HG02763 (cell line): ENCODE measurements around the gene C18orf54.
A peak's percentile ranks its signal among the peaks of the same experiment; 100 is the strongest.
"Not testable (repeated sequence)": the region's sequence is repeated elsewhere in the genome, so short reads cannot be mapped to it uniquely, and the experiment has no call there.

Experiments
- ATAC-seq: cut with Tn5 transposase; IDR thresholded peaks from one replicate; pipeline ENCODE4 v1.9.1; 2021; ENCODE audit warnings: mild to moderate bottlenecking, moderate library complexity; ENCODE audit not compliant: unreplicated experiment

Gene C18orf54

DNA sequence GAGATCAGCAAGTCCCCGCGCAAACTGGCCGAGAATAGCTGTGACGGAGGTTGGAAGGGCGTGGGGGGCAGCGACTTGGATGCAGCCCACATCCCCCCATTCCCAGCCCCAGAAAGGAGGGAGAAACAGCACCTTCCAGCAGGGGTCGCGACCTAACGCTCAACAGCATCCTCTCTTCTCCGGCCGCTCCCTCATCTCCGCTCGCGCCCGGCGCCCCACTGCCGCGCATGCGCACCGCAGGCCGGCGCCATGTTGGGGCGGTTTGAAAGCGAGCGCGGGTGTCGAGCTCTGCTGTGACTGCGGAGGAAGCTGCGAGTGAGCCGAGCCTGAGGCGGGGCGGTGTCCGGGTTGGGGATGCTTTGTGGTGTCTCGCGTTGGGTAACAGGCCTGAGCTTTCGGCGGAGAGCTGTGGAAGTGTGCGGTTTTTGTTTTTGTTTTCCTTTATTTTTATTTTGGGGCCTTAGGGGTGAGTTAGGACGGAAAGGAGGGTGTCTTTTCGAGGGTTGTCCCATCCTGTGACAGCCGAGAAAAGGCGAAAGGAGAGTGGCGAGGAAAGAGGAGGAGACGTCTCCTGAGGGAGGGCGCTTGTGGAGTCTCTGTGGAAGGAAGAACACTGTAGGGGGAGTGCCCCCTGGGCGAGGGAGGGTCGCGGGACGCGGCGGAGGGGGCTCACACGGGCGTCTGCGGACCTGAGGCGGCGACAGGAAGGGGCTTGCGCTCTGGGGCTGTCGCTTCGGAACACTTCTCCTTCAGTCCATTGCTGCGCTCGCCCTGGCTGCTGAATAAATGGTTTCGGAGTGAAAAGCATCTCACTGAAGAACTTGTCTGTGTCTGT, at the start of gene C18orf54, which contains the start of gene STARD6:
Gene C18orf54, plus strand, starts transcription at position 247 of the 835 bp plus-strand sequence. CDS start 2,667 bp downstream, outside the sequence.
Gene STARD6, minus strand, starts transcription at position 199 of the 835 bp plus-strand sequence. CDS start 3,285 bp downstream, outside the sequence.
- peak; percentile 95 for ATAC-seq

DNA sequence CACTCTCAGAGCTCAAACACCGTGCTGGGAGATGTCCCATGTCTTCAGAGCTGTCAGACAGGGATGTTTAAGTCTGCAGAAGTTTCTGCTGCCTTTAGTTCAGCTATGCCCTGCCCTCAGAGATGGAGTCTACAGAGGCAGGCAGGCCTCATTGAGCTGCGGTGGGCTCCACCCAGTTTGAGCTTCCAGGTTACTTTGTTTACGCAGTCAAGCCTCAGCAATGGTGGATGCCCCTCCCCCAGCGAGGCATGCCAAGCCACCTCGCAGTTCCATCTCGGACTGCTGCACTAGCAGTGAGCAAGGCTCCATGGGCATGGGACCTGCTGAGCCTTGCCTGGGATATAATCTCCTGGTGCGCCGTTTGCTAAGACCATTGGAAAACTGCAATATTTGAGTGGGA, 48.1 kb upstream of the C18orf54 start:
- ATAC-seq, result not testable (repeated sequence)

DNA sequence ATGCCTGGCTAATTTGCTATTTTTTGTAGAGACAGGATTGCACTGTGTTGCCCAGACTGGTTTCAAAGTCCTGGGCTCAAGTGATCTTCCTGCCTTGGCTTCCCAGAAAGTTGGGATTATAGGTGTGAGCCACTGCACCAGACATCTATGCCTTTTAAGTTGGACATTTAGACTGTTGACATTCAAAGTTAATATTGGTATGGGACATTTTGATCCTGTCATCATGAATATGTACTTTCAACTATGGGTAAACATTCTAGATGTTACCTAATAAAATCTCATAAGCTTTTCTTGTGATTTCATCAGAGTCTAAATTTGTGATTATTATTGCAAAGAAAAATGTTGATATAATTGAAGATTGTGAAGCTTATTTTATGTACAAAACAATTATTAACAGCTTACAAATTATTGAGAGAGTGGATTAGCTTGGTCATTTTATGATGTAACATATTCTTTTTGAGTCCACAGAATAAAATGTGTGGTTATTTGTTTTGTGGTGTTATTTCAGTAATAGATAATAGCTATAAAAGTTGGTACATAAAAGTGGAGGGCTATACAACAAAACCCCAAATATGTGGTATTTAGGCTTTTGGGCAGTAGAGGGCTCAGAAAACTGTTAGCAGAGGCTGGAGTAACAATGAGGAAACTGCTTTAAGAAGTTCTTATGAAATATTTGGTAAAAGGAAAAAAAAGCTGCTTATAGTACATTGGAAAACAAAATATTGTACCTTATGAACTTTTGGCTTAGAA, 41.5 kb upstream of the C18orf54 start:
- ATAC-seq, result no peak

DNA sequence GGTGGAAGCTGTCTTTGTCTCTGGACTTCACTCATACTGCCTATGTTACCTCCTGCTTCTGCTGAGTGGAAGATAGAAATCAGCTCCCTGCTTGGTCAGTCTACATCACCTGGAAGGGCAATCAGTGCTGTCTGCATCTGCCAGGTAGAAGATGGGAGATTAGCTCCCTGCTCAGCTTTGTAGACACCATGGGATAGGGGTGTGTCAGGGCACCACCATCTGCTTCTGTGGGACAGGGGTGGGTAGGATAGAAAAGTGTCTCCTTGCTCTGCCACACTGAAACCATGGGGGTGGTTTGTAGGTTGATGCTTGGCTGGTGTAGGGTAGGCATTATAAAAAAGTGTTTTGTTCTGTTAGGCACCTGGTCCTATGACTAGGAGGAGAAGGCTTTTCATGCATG, 34.1 kb upstream of the C18orf54 start:
- no peak for ATAC-seq

DNA sequence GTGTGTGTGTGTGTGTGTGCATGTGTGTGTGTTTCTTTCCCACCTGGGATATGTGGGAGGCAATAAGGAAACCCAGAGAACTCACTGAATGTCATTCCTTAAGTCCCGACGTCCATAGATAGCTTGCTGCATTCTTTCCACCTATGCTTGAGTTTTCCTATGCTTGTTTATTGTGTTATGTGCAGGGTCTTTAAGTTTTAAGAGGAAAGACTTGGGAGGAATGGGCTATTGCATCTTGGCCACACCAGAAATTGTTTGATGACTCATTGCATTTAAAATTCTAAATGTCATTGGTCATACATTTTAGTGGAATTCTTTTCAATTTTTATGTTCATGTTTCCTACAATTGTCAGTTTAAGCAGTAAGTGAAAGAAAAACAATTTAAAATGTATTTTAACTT, 33.7 kb upstream of the C18orf54 start:
- ATAC-seq, result no peak

DNA sequence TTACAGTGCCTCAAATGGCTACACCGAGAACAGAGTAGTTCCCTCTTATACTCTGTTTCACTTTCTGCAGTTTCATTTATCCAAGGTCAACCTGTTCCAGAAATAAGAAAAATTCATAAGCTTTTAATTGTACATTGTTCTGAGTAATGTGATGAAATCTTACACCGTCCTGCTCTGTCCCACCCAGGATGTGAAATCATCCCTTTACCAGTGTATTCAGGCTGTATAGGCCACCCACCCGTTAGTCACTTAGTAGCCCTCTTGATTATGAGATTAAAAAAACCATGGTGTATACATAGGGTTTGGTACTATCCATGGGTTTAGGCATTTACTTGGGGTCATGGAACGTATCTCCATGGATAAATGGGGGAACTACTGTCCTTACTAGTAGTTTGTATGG, 29.9 kb upstream of the C18orf54 start:
- no peak for ATAC-seq

DNA sequence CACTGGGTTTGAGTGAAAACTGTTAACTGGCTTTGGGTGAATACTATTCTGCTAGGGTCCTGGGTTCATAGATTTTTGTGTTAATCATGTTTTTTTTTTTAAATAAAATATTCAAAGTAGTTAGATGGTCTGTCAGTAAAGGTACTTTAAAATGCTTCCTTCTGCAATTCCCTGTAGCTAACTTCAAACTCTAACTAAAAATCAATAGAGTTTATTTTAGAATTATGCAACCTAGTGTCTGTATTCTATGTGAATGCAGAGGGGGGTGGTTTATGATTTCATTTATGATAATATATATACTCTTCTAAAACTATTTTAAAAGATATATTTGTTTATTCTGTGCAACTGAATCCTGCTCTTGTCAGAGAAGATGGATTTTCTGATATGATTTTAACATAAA, 27.9 kb upstream of the C18orf54 start:
- no peak for ATAC-seq

DNA sequence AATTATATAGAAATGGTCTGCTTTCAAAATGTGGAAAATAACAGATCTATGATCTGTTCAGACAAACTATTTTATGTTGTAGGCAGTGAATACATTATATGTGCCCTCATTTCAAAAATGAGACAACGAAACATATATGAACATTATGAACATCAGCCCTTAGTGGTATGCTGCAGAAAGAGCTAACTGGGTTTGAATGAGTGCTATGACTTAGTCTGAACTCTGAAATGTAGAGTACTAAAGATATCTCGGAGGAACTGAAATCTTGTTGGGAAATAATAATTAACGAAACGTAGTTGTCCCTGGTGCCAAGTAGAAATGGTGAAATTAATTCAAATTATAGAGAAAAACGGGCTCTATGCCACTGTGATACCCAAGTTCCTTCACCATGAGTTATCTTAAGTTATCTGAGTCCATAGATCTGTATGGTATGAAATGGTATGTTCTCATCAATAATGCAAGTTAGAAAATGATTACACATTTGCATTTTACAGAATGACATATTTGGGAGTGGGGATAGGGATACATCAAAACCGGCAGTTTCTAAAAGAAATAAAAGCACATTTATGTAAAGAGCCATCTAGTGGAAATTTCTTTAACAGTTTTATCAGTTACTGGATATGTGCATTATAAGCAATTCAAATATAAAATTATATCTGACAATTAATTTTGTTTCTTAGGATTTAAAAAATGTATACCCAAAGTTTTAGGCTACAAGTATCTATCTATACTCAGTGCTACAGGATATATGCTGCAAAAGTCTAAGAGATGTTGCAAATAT, 26.7 kb upstream of the C18orf54 start:
- ATAC-seq, result no peak

DNA sequence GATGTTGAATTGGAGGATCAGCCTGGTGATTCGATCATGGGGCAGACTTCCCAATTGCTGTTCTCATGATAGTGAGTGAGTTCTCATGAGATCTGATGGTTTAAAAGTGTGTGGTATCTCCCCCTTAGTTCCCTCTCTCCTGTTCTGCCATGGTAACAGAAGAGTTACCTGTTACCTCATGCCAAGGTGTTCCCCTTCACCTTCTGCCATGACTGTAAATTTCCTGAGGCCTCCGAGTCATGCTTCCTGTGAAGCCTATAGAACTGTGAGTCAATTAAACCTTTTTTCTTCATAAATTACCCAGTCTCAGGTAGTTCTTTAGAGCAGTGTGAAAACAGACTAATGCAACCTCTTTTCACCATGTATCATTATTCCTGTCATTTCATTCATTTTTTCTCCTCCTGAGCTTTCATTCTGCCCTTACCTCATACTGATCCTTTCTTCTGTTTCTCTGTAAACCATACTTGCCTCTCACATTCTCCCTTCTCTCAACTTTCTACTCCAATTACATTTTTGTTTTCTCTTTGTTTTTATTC, 22.0 kb upstream of the C18orf54 start:
- ATAC-seq, result no peak

DNA sequence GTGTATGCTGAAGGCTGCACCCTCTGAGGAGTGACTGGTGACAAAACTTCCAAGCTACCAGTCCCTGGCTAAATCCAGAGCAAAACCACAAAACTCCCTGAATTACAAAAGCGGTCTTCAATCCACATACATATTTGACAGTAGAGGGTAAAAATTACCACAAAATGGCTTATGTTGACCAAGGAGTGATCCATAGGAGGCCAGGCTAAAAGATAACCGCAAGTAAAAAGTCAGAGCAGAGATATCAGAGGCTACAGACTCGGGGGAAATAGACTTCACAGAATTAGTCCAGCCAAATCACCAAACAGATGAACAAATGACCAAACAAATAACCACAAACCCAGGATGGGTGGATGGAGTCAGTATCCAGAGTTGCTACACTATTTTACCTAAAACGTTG, 19.5 kb upstream of the C18orf54 start:
- ATAC-seq, result no peak

DNA sequence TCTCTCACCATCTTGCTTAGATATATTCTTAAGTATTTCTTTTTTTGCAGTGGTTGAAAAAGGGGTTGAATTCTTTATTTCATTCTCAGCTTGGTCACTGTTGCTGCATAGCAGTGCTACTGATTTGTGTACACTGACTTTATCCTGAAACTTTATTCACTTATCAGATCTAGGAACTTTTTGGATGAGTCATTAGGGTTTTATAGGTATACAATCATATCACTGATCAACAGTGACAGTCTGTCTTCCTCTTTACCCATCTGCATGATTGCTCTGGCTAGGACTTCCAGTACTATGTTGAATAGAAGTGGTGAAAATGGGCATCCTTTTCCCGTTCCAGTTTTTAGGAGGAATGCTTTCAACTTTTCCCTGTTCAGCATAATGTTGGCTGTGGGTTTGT, 6.5 kb upstream of the C18orf54 start:
- no peak for ATAC-seq

DNA sequence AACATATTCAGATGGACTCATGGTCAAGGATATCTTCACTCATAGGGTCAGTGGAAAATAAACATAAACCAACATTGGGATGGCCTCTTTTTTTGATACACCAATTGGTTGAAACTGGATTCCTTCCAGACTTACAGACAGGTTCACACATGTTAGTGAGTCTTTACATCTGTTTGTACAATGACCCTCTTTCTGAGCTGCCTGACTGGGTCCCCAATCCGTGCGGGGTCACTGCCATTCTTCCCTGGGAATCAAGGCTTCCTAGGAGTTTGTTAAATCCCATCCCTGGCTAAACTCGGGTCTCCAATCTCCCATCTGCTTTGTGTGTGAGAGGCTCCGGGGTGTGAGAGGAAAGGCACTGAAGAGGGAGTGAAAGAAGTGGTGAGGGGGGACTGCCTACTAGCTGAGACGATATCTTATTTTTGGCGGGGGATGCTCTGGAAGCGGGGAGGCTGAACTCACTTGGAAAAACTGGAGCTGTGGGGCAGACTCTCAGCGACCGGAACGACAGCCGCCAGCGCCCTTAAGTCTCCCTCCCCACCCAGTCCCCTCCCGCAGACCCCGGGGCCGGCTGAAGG, 535 bp upstream of the C18orf54 start:
- ATAC-seq, result peak; percentile 43

DNA sequence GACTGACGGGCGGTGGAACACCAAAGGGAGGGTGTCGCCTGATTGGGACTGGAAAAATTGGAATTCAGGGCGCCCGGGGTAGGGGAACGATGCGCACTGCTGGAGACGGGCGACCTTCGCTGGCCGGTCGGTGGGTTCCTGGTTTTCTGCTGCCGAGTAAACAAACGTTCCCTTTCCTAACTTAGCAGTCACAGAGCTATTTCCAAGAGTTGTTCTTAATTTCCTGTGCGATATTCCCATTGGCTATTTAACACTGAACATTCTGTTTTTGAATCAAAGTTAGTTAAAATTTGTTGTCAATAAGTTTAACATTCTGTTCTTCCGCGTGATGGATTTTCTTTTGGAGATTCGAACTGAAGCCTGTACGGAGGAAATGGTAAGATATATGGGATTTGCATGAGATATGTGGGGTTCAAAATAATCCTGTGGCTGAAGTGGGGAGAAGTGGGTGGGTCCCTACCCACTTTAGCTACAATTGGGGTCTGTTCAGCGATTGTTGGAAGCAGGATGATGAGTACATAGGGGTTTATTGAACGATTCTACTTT, 862 bp downstream of the C18orf54 start:
- peak; percentile 11 for ATAC-seq

DNA sequence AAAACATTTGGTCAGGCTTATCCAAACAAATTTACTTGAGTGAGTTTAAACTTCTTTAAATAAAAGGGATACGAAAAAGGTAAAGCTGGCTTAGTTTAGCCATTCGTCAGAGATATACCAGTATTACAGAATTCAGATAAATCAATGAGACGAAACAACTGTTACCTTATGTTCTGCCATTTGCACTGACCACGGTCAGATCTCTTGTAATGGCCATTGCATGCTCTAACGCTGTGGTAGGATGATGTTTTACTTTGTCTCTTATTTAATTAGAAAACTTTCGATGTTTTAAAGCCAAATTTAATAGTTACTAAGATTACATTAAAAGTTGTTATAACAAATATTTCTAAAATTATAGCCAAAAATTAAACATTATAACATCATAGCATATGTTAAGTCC, 1.5 kb downstream of the C18orf54 start:
- no peak for ATAC-seq

DNA sequence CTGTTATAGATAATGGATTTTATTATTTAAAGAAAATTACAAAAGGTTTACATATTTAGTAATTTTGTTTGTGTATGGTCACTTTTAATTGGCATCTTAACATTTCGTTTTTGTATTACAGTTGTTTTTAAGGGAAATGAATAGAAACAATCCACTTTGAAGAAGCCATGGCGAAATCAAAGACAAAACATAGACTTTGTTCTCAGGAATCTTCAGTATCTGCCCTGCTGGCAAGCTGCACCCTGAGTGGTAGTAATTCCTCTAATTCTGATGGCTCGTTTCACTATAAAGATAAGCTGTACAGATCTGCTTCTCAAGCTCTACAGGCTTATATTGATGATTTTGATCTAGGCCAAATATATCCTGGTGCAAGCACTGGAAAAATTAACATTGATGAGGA, 2.7 kb downstream of the C18orf54 start:
- ATAC-seq, result no peak

DNA sequence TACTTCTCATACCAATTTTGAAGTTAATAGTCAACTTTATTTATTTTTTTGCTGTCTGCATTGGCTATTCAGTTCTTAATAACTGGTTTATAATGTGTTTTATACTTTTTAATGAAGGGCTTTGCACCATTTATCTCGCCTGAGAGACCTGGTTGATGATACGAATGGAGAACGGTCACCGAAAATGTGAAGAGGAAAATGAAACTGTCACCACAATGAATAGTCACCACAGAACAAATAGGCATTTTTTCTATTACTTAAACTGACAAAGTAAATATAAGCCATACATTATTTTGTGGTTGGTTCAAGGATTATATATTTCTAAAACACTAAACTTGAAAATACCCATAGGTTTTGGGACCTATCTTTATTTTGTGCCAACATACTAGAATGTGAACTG, 20.4 kb downstream of the C18orf54 start:
- ATAC-seq, result no peak

DNA sequence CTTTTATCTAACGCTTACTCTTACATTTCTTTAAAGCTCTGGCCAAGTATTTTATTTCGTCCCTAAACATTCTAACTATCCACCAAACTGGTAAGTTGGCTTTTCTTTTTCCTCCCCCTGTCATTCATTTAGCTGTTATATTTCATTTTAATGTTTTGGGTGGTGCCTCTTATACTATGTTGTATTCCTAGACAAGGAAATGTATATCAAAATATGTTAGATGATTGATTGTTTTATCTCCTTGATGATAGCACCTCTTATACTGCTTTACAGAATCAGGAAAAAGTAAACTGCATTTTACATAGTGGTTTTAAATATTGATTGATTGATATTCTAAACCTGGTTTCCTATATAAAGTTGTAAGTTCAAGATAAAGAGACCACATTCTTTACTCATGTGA, 23.9 kb downstream of the C18orf54 start:
- no peak for ATAC-seq

DNA sequence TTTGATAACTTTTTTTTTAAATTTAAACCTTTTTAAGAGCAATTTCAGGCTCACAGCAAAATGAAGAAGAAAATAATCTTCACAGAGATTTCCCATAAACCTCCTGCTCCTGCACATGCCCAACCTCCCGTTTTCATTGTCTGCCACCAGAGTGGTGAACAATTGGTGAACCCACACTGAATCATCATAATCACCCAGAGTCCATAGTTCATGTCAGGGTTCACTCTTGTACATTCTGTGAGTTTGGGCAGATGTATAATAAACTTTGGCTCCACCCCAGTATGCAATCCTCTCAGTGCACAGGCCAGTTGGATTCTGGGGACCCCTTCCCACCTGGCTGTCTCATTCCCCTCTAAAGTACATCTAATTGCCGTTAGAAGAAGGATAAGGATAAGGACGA, 24.4 kb downstream of the C18orf54 start:
- no peak for ATAC-seq

DNA sequence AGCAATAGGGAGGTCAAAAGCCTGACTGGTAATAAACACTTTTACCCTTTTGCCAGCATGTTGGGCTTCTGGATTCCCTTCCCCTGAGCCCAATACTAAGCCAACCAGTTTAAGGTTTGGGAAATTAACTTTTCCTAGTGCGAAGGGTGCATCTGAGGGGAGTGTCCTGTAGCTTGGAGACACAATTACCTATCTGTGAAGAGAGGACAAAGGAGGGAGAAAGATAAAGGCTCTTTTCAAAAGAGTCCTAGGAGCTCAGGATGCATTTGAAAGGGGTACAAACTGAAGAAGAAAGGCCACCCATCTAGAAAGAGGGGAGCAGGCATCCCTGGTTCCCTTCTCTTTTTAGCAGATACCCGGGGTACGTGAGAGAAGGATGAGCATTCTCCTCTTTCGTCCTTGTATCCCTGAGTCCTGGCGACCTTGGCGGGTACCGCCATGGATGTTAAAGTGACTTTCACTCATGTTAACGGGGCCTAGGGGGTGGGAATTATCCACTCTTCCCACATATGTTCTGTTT, 25.1 kb downstream of the C18orf54 start:
- ATAC-seq, result no peak

DNA sequence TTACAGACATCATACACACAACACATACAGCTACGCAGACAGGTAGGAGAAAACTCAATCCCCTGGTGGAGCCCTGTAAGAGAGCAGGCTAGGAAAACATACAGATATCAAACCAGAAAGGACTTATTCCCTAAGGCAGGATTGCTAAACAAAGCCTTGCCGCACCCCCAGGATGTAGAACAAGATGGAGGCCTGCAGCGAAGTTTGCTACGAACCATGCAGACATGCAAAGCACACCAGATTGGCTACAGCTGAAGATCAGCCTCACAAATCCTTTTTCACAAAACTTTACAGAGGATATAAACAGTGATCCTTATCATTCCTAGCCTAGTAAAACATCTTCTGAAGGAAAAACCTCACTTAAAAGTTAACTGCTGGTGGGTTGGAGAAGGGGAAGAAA, 28.3 kb downstream of the C18orf54 start:
- no peak for ATAC-seq
